ENCODE data around the gene VSIG10. TPM values are rescaled to one million over a fixed set of nuclear protein-coding genes. Genes with fewer than 3 reads are reported as not detected.

VSIG10 gene
- total RNA-seq, 1 experiment from 2014 or later: 7.7 TPM

- CTCF ChIA-PET: no interaction called here
Observed at GRCh38 chr12:118102070-118102469, 1.7 kb downstream of the VSIG10 start.

DNA sequence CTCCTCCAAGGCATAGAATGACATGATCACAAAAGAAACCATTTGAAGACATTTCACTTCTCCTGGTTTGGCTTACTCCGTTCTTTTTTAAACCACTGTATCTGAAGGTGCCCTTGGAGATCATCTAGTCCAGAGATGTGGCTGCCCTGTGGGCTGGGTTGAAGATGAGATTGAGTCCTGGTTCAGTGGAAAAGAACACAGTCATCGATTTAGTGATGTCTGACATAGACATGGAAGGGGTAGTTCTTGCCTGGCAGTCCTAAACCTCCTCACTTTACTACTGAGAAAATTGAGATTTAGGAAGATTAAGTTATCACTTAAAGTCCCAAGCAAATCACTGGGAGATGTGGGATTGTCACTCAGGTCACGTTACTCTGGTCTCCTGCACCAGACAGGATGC lies 2.8 kb downstream of the VSIG10 start:
- Histone ChIP-seq H3K27ac (ENCODE audit: low read depth, low read length, poor library complexity, severe bottlenecking) (no peak overlapping the region), H3K36me3 (ENCODE audit: insufficient read depth, low read length, poor library complexity, severe bottlenecking) (no peaks in the 10 kb centered on the region), H3K9me3 (ENCODE audit: low read depth, low read length, poor library complexity, severe bottlenecking) (no peaks in the 10 kb centered on the region), H3K27me3 (replicated peaks; ENCODE audit: insufficient read depth, low read depth, low read length, poor library complexity) (no peaks in the 10 kb centered on the region), H3K4me1 (ENCODE audit: insufficient read depth, low read length, poor library complexity, severe bottlenecking) (no peaks in the 10 kb centered on the region), H3K4me3 (ENCODE audit: low read depth, low read length, poor library complexity, severe bottlenecking) (no peak overlapping the region)
- POLR2A ChIA-PET (ENCODE audit: low non-redundant PET): no interaction called here
- TF ChIP-seq EZH2 (IDR thresholded peaks at IDR 0.05; ENCODE audit: borderline replicate concordance, low read depth, low read length, poor library complexity, severe bottlenecking): no peak
- TF ChIP-seq, protein P1, sequence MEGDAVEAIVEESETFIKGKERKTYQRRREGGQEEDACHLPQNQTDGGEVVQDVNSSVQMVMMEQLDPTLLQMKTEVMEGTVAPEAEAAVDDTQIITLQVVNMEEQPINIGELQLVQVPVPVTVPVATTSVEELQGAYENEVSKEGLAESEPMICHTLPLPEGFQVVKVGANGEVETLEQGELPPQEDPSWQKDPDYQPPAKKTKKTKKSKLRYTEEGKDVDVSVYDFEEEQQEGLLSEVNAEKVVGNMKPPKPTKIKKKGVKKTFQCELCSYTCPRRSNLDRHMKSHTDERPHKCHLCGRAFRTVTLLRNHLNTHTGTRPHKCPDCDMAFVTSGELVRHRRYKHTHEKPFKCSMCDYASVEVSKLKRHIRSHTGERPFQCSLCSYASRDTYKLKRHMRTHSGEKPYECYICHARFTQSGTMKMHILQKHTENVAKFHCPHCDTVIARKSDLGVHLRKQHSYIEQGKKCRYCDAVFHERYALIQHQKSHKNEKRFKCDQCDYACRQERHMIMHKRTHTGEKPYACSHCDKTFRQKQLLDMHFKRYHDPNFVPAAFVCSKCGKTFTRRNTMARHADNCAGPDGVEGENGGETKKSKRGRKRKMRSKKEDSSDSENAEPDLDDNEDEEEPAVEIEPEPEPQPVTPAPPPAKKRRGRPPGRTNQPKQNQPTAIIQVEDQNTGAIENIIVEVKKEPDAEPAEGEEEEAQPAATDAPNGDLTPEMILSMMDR (conservative IDR thresholded peaks at IDR 0.05; ENCODE audit: low read depth, low read length): no peak
- DNase-seq (ENCODE audit: low spot score): no peak
- CTCF ChIA-PET: no interaction called here
- intact Hi-C loops (cut with micrococcal nuclease; ENCODE audit: unreplicated experiment): loop anchor here (10.0 kb wide), 1 partner anchor 226 kb away; no protein-coding TSS in a partner anchor
- BruUV-seq (replicated peaks): no TSS peak

More at GRCh38 chr12:118102070-118102469, 1.7 kb downstream of the VSIG10 start:
- no peak overlapping the region for H3K27ac ChIP-seq (ENCODE audit: low read depth, low read length, poor library complexity, severe bottlenecking)
- TF ChIP-seq, protein P1 (conservative IDR thresholded peaks at IDR 0.05; ENCODE audit: low read depth, low read length): no peak
- TF ChIP-seq EZH2 (IDR thresholded peaks at IDR 0.05; ENCODE audit: borderline replicate concordance, low read depth, low read length, poor library complexity, severe bottlenecking): no peak
- intact Hi-C loops (cut with micrococcal nuclease; ENCODE audit: unreplicated experiment): loop anchor here (10.0 kb wide), 1 partner anchor 227 kb away; no protein-coding TSS in a partner anchor
- no peaks in the 10 kb centered on the region for H3K27me3 ChIP-seq (replicated peaks; ENCODE audit: insufficient read depth, low read depth, low read length, poor library complexity)
- POLR2A ChIA-PET (ENCODE audit: low non-redundant PET): no interaction called here
- H3K36me3 ChIP-seq (ENCODE audit: insufficient read depth, low read length, poor library complexity, severe bottlenecking): no peaks in the 10 kb centered on the region
- no peaks in the 10 kb centered on the region for H3K4me1 ChIP-seq (ENCODE audit: insufficient read depth, low read length, poor library complexity, severe bottlenecking)
- BruUV-seq (replicated peaks): no TSS peak
- no peak for DNase-seq (ENCODE audit: low spot score)
- H3K4me3 ChIP-seq (ENCODE audit: low read depth, low read length, poor library complexity, severe bottlenecking): no peak overlapping the region
- H3K9me3 ChIP-seq (ENCODE audit: low read depth, low read length, poor library complexity, severe bottlenecking): no peaks in the 10 kb centered on the region

- BruUV-seq (replicated peaks): no TSS peak
- Histone ChIP-seq H3K36me3 (ENCODE audit: insufficient read depth, low read length, poor library complexity, severe bottlenecking) (no peaks in the 10 kb centered on the region), H3K4me1 (ENCODE audit: insufficient read depth, low read length, poor library complexity, severe bottlenecking) (no peaks in the 10 kb centered on the region), H3K27ac (ENCODE audit: low read depth, low read length, poor library complexity, severe bottlenecking) (no peak overlapping the region), H3K27me3 (replicated peaks; ENCODE audit: insufficient read depth, low read depth, low read length, poor library complexity) (no peaks in the 10 kb centered on the region), H3K9me3 (ENCODE audit: low read depth, low read length, poor library complexity, severe bottlenecking) (no peaks in the 10 kb centered on the region), H3K4me3 (ENCODE audit: low read depth, low read length, poor library complexity, severe bottlenecking) (no peak overlapping the region)
- ChIA-PET CTCF (no interaction called here), POLR2A (ENCODE audit: low non-redundant PET) (no interaction called here)
- TF ChIP-seq, protein P1 (conservative IDR thresholded peaks at IDR 0.05; ENCODE audit: low read depth, low read length): no peak
- TF ChIP-seq EZH2 (IDR thresholded peaks at IDR 0.05; ENCODE audit: borderline replicate concordance, low read depth, low read length, poor library complexity, severe bottlenecking): no peak
- no peak for DNase-seq (ENCODE audit: low spot score)
- intact Hi-C loops (cut with micrococcal nuclease; ENCODE audit: unreplicated experiment): no loop called here
Observed at GRCh38 chr12:118098911-118099671, 4.7 kb downstream of the VSIG10 start.

All from A673 (cell line).